Measurements from ENCODE around the gene NANP. TPM values are rescaled to one million over a fixed set of nuclear protein-coding genes. Genes with fewer than 3 reads are reported as not detected.
"Not testable (repeated sequence)": the region's sequence is repeated elsewhere in the genome, so short reads cannot be mapped to it uniquely, and the experiment has no call there.

Gene NANP
- total RNA-seq, 1 experiment from 2014 or later, result 15.9 TPM

- no peak overlapping the region for H3K4me3 ChIP-seq (ENCODE audit: low read depth, low read length, poor library complexity, severe bottlenecking)
- POLR2A ChIA-PET (ENCODE audit: low non-redundant PET), result no interaction called here
- CTCF ChIA-PET, result interaction anchor here (0.6 kb wide), 1 partner anchor 128 kb away, joined by 7 read pairs; no protein-coding TSS in a partner anchor
These were observed 44.6 kb upstream of the NANP start for GRCh38 chr20:25668446-25668845.

GRCh38 chr20:25659999-25660398, 36.2 kb upstream of the NANP start:
- H3K4me1 ChIP-seq (ENCODE audit: insufficient read depth, low read length, poor library complexity, severe bottlenecking), result no peaks in the 10 kb centered on the region
- intact Hi-C loops (cut with micrococcal nuclease; ENCODE audit: unreplicated experiment), result no loop called here
- no TSS peak for BruUV-seq (replicated peaks)
- no peak overlapping the region for H3K4me3 ChIP-seq (ENCODE audit: low read depth, low read length, poor library complexity, severe bottlenecking)
- no peaks in the 10 kb centered on the region for H3K9me3 ChIP-seq (ENCODE audit: low read depth, low read length, poor library complexity, severe bottlenecking)
- H3K27me3 ChIP-seq (replicated peaks; ENCODE audit: insufficient read depth, low read depth, low read length, poor library complexity), result no peaks in the 10 kb centered on the region
- no peak overlapping the region for H3K27ac ChIP-seq (ENCODE audit: low read depth, low read length, poor library complexity, severe bottlenecking)
- CTCF ChIA-PET, result no interaction called here
- no peaks in the 10 kb centered on the region for H3K36me3 ChIP-seq (ENCODE audit: insufficient read depth, low read length, poor library complexity, severe bottlenecking)
- DNase-seq (ENCODE audit: low spot score), result no peak
- no peak for TF ChIP-seq CTCF (conservative IDR thresholded peaks at IDR 0.05; ENCODE audit: low read depth, low read length)
- TF ChIP-seq EZH2 (IDR thresholded peaks at IDR 0.05; ENCODE audit: borderline replicate concordance, low read depth, low read length, poor library complexity, severe bottlenecking), result no peak
- POLR2A ChIA-PET (ENCODE audit: low non-redundant PET), result no interaction called here

More at GRCh38 chr20:25668446-25668845, 44.6 kb upstream of the NANP start:
- Histone ChIP-seq H3K27me3 (replicated peaks; ENCODE audit: insufficient read depth, low read depth, low read length, poor library complexity) (no peaks in the 10 kb centered on the region), H3K4me1 (ENCODE audit: insufficient read depth, low read length, poor library complexity, severe bottlenecking) (no peaks in the 10 kb centered on the region), H3K27ac (ENCODE audit: low read depth, low read length, poor library complexity, severe bottlenecking) (no peak overlapping the region), H3K9me3 (ENCODE audit: low read depth, low read length, poor library complexity, severe bottlenecking) (no peaks in the 10 kb centered on the region), H3K36me3 (ENCODE audit: insufficient read depth, low read length, poor library complexity, severe bottlenecking) (no peaks in the 10 kb centered on the region)
- BruUV-seq (replicated peaks), result no TSS peak
- TF ChIP-seq EZH2 (IDR thresholded peaks at IDR 0.05; ENCODE audit: borderline replicate concordance, low read depth, low read length, poor library complexity, severe bottlenecking) (no peak), CTCF (conservative IDR thresholded peaks at IDR 0.05; ENCODE audit: low read depth, low read length) (no peak)
- intact Hi-C loops (cut with micrococcal nuclease; ENCODE audit: unreplicated experiment), result no loop called here
- no peak for DNase-seq (ENCODE audit: low spot score)

- CTCF ChIA-PET, result no interaction called here
These were observed 30.7 kb upstream of the NANP start for GRCh38 chr20:25654487-25654886.

GRCh38 chr20:25652866-25653265, 29.1 kb upstream of the NANP start:
- CTCF ChIA-PET; BruUV-seq (replicated peaks): not testable (repeated sequence)

More at GRCh38 chr20:25654487-25654886, 30.7 kb upstream of the NANP start:
- POLR2A ChIA-PET (ENCODE audit: low non-redundant PET), result no interaction called here
- no TSS peak for BruUV-seq (replicated peaks)
- Histone ChIP-seq H3K27me3 (replicated peaks; ENCODE audit: insufficient read depth, low read depth, low read length, poor library complexity) (no peaks in the 10 kb centered on the region), H3K27ac (ENCODE audit: low read depth, low read length, poor library complexity, severe bottlenecking) (no peak overlapping the region), H3K4me3 (ENCODE audit: low read depth, low read length, poor library complexity, severe bottlenecking) (no peak overlapping the region), H3K36me3 (ENCODE audit: insufficient read depth, low read length, poor library complexity, severe bottlenecking) (no peaks in the 10 kb centered on the region), H3K4me1 (ENCODE audit: insufficient read depth, low read length, poor library complexity, severe bottlenecking) (no peaks in the 10 kb centered on the region), H3K9me3 (ENCODE audit: low read depth, low read length, poor library complexity, severe bottlenecking) (no peaks in the 10 kb centered on the region)
- intact Hi-C loops (cut with micrococcal nuclease; ENCODE audit: unreplicated experiment), result no loop called here
- DNase-seq (ENCODE audit: low spot score), result no peak
- TF ChIP-seq CTCF (conservative IDR thresholded peaks at IDR 0.05; ENCODE audit: low read depth, low read length), result no peak
- no peak for TF ChIP-seq EZH2 (IDR thresholded peaks at IDR 0.05; ENCODE audit: borderline replicate concordance, low read depth, low read length, poor library complexity, severe bottlenecking)

More at GRCh38 chr20:25652866-25653265, 29.1 kb upstream of the NANP start:
- H3K4me1 ChIP-seq (ENCODE audit: insufficient read depth, low read length, poor library complexity, severe bottlenecking); intact Hi-C loops (cut with micrococcal nuclease; ENCODE audit: unreplicated experiment); H3K4me3 ChIP-seq (ENCODE audit: low read depth, low read length, poor library complexity, severe bottlenecking); H3K36me3 ChIP-seq (ENCODE audit: insufficient read depth, low read length, poor library complexity, severe bottlenecking); H3K27ac ChIP-seq (ENCODE audit: low read depth, low read length, poor library complexity, severe bottlenecking); H3K9me3 ChIP-seq (ENCODE audit: low read depth, low read length, poor library complexity, severe bottlenecking); DNase-seq (ENCODE audit: low spot score); H3K27me3 ChIP-seq (replicated peaks; ENCODE audit: insufficient read depth, low read depth, low read length, poor library complexity): not testable (repeated sequence)
- POLR2A ChIA-PET (ENCODE audit: low non-redundant PET), result interaction anchor here (0.6 kb wide), 1 partner anchor 49 kb away, joined by 4 read pairs; no protein-coding TSS in a partner anchor

All from A673 (cell line).